Measurements from ENCODE around the gene LRRTM4.

The LRRTM4 gene

GRCh38 chr2:77513191-77513590 is 9.0 kb downstream of the LRRTM4 start:
- TF ChIP-seq CTCF (IDR thresholded peaks at IDR 0.05; ENCODE audit: insufficient read depth, missing control alignments), result no peak
- FAIRE-seq (no peak), DNase-seq (ENCODE audit: insufficient read length, low spot score) (no peak)

GRCh38 chr2:77512507-77512906 is 9.7 kb downstream of the LRRTM4 start:
- no peak for TF ChIP-seq CTCF (IDR thresholded peaks at IDR 0.05; ENCODE audit: insufficient read depth, missing control alignments)
- FAIRE-seq (no peak), DNase-seq (ENCODE audit: insufficient read length, low spot score) (no peak)

GRCh38 chr2:77508511-77508910 is 13.7 kb downstream of the LRRTM4 start:
- TF ChIP-seq CTCF (IDR thresholded peaks at IDR 0.05; ENCODE audit: insufficient read depth, missing control alignments), result no peak
- FAIRE-seq (no peak), DNase-seq (ENCODE audit: insufficient read length, low spot score) (no peak)

- FAIRE-seq (no peak), DNase-seq (ENCODE audit: insufficient read length, low spot score) (no peak)
- TF ChIP-seq CTCF (IDR thresholded peaks at IDR 0.05; ENCODE audit: insufficient read depth, missing control alignments), result no peak
Observed at GRCh38 chr2:77507657-77508056, 14.5 kb downstream of the LRRTM4 start.

- no peak for TF ChIP-seq CTCF (IDR thresholded peaks at IDR 0.05; ENCODE audit: insufficient read depth, missing control alignments)
- FAIRE-seq, result no peak
- no peak for DNase-seq (ENCODE audit: insufficient read length, low spot score)
Observed at GRCh38 chr2:77488141-77488540, 34.0 kb downstream of the LRRTM4 start.

GRCh38 chr2:77487074-77487803 is 34.9 kb downstream of the LRRTM4 start:
- no peak for TF ChIP-seq CTCF (IDR thresholded peaks at IDR 0.05; ENCODE audit: insufficient read depth, missing control alignments)
- DNase-seq (ENCODE audit: insufficient read length, low spot score) (no peak), FAIRE-seq (no peak)

GRCh38 chr2:77484026-77484425 is 38.1 kb downstream of the LRRTM4 start:
- TF ChIP-seq CTCF (IDR thresholded peaks at IDR 0.05; ENCODE audit: insufficient read depth, missing control alignments), result no peak
- FAIRE-seq (no peak), DNase-seq (ENCODE audit: insufficient read length, low spot score) (no peak)
